VCaP (cell line): ENCODE data around the gene SENP5.

Source experiments
- H3K27ac ChIP-seq: fragments of 450-650 bp; 2 replicates; pipeline ENCODE4 v1.5.1; 2017
- TF ChIP-seq, protein P1 (sequence below): fragments of 450-650 bp; conservative IDR thresholded peaks from 2 replicates; pipeline ENCODE4 v1.5.1; 2017; ENCODE audit warnings: mild to moderate bottlenecking, moderate library complexity

Gene SENP5

DNA sequence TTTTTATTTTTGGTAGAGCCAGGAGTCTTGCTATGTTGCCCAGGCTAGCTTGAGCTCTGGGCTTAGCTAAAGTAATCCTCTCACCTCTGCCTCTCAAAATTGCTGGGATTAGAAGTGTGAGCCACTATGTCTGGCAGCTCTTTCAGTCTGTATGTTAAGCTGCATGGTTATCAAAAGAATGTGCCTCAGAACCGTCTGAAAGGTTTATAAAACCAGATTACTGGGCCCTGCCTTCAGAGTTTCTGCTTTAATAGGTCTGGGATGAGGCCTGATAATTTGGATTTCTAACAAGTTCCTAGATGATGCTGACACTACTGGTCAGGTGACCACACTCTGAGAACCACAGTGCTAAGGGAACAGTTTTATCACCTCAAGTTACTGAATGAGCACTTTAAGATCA lies 34.6 kb downstream of the SENP5 start:
- TF ChIP-seq, protein P1, sequence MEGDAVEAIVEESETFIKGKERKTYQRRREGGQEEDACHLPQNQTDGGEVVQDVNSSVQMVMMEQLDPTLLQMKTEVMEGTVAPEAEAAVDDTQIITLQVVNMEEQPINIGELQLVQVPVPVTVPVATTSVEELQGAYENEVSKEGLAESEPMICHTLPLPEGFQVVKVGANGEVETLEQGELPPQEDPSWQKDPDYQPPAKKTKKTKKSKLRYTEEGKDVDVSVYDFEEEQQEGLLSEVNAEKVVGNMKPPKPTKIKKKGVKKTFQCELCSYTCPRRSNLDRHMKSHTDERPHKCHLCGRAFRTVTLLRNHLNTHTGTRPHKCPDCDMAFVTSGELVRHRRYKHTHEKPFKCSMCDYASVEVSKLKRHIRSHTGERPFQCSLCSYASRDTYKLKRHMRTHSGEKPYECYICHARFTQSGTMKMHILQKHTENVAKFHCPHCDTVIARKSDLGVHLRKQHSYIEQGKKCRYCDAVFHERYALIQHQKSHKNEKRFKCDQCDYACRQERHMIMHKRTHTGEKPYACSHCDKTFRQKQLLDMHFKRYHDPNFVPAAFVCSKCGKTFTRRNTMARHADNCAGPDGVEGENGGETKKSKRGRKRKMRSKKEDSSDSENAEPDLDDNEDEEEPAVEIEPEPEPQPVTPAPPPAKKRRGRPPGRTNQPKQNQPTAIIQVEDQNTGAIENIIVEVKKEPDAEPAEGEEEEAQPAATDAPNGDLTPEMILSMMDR = no peak
- H3K27ac ChIP-seq = no peak overlapping the region

- TF ChIP-seq, protein P1 = no peak
- no peak overlapping the region for H3K27ac ChIP-seq
Observed at GRCh38 chr3:196903740-196904139, 36.0 kb downstream of the SENP5 start.

DNA sequence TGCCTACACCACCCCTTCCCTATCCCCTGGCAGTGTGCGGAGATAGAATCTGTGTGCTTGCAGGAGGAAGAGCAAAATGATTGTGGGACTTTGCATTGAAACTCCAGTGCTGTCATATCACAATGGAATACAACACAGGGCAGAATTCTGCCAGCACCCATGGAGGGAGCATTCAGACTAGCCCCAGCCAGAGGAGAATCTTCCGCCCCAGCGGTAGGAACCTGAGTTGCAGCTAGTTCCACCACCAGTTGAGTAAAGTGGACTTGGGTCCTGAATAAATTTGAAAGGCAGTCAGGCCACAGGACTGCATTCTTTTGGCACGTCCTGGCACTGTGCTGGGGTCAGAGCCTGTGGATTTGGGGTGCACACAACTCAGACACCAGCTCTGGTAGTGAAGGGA lies 47.1 kb downstream of the SENP5 start:
- TF ChIP-seq, protein P1 = no peak
- H3K27ac ChIP-seq = no peak overlapping the region

- TF ChIP-seq, protein P1 = no peak
- H3K27ac ChIP-seq = no peak overlapping the region
Observed at GRCh38 chr3:196915375-196915774, 47.7 kb downstream of the SENP5 start.

DNA sequence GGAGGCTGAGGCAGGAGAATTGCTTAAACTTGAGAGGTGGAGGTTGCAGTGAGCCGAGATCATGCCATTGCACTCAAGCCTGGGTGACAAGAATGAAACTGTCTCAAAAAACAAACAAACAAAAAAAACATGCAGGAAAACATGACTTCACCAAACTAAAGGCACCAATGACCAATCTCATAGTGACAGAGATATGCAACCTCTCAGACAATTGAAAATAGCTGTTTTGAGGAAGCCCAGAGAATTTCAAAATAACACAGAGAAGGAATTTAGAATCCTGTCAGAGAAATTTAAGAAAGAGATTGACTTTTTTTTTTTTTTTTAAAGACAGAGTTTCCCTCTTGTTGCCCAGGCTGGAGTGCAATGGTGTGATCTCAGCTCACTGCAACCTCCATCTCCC lies 48.5 kb downstream of the SENP5 start:
- TF ChIP-seq, protein P1 = no peak
- H3K27ac ChIP-seq = no peak overlapping the region

GRCh38 chr3:196916995-196917394 lies 49.3 kb downstream of the SENP5 start:
- no peak overlapping the region for H3K27ac ChIP-seq
- TF ChIP-seq, protein P1 = no peak

DNA sequence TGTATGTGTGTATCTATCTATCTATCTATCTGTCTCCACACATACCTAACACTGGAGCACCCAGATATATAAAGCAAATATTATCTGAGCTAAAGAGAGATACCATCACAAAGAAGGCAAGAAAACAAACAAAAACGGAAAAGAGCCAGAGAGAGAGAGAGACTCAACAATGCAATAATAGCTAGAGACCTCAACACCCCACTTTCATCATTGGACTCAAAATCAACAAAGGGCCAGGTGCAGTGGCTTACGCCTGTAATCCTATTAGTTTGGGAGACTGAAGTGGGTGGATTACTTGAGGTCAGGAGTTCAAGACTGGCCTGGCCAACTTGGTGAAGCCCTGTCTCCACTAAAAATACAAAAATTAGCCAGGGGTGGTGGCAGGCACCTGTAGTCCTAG lies 51.2 kb downstream of the SENP5 start:
- H3K27ac ChIP-seq = no peak overlapping the region
- TF ChIP-seq, protein P1 = no peak

DNA sequence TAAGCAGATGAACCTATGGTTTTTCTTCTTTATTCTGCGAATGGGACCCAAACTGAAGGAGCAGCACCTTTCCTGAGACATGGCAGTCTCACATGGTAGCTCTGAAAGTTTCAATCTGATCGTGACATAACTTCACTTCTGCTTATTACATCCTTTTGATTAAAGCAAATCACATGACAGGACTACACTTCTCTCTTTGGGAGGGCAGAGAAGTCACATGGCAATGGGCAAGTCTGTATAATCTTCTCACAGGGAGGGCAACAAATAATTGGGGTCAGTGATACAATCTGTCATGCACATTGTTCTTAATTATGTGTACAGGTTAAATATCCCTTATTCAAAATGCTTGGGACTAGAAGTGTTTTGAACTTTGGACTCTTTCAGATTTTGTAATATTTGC lies 53.0 kb downstream of the SENP5 start:
- TF ChIP-seq, protein P1 = no peak

More for the DNA sequence above, 53.0 kb downstream of the SENP5 start:
- no peak overlapping the region for H3K27ac ChIP-seq
